Fibroblast of lung (primary cell): ENCODE results near the gene TCF12.

Experiments used
- CTCF ChIP-seq, 2 donors: IDR thresholded peaks in 1 of 2; conservative IDR thresholded peaks in 1 of 2; 1 replicate in 1 of 2; 2 replicates in 1 of 2; pipeline ENCODE4 v1.5.1; 2011 to 2012; ENCODE audit warnings: low read length in 2 of 2, control low read depth in 1 of 2, inconsistent platforms in 1 of 2, low read depth in 1 of 2, mild to moderate bottlenecking in 1 of 2
- EZH2 ChIP-seq: IDR thresholded peaks from 2 replicates; pipeline ENCODE4 v1.5.1; 2012; ENCODE audit warnings: low read length, control low read depth, mild to moderate bottlenecking; ENCODE audit errors: missing control alignments

- TF ChIP-seq CTCF (conservative IDR thresholded peaks at IDR 0.05 in 1 of 2, IDR thresholded peaks at IDR 0.05 in 1 of 2; ENCODE audit: low read depth in 1 of 2, low read length in 2 of 2) = no peak
- no peak for TF ChIP-seq EZH2
Measured at GRCh38 chr15:57205027-57205855, 286.8 kb downstream of the TCF12 start.
